NCI-H748 treated with DMSO at 0.1 percent for 48 hours (cell line): ENCODE results near the gene CIBAR2.

Experiments used
- DNase-seq: peaks from one replicate; lab custom pipeline; 2025; lab: John Stamatoyannopoulos, UW

Gene CIBAR2

DNA sequence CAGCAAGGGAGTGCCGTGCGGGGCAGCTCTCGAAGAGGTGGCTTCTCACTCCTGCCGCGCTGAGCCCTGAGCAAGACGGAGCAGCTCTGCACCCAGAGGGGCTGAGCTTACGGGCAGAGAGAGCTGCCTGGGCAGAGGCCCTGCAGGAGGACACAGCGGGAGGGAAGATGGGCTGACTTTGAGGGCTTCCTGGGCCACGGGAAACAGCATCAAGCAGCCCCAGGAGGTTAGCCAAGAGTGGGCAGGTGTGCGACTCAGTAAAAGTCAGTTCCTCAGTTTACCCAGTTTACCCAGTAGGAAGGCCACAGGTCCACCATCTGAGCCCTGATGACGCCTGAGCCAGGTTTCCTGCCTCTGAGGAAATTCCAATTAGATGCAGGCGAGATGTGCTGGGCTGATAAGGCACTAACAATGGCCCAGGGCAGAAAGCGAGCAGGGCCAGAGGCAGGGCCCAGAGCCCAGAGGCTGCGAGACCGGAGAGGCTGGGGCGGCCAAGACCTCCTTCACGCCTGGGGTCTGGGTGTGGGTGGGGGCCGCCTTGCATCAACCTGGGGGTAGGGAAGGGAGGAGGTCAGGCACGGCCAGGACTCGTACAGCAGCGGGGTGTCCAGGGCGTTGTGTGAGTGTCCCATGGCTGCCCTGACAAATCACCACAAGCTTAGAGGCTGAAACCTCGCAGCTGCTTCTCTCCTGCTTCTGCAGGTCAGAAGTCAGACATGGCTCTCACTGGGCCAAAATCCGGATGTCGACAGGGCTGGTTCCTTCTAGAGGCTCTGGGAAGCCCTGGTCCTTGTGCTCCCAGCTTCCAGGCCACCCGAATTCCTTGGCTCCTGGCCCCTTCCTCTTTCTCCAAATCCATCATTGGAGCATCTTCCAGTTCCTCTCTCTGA, 32.0 kb upstream of the CIBAR2 start:
- DNase-seq, result no peak

DNA sequence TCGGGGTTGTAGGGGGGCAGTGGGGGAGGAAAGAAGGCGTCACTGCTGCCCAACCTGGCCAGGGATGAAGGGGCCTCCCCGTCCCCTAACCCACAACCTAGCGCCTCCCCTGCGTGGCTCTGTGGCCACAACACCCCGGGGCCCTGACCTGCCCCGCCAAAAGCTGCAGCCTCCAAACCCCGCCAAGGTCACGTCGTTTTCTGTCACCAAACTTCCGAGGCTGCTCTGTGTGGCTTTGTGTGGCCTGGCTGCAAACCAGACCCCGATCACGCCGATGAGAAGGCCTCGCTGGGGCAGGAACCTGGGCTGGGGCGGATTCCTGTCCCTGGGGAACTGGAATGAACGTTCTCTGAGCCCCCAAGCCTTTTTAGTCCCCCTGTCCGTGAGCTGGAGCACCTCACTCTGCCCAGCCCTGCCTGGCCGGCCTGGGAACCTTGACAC, 30.5 kb upstream of the CIBAR2 start:
- no peak for DNase-seq

DNA sequence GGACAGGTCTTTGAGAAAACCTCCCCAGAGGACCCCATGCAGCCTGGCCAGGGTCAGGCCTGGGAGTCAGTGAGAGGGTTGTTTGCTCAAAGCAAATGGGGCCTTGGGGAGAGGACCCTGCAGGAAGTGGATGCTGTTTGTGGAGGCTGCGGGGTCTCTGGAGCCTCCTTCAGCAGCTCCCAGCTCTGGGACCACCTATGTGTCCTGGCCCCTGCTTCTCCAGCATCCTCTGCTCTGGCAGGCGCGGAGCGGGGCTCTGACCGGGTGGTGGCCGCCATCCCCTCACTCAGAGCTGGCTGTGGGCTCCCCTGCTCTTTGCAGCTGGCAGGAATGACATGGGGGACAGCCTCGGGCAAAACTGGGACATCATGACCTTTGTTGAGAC, 29.8 kb upstream of the CIBAR2 start:
- no peak for DNase-seq

DNA sequence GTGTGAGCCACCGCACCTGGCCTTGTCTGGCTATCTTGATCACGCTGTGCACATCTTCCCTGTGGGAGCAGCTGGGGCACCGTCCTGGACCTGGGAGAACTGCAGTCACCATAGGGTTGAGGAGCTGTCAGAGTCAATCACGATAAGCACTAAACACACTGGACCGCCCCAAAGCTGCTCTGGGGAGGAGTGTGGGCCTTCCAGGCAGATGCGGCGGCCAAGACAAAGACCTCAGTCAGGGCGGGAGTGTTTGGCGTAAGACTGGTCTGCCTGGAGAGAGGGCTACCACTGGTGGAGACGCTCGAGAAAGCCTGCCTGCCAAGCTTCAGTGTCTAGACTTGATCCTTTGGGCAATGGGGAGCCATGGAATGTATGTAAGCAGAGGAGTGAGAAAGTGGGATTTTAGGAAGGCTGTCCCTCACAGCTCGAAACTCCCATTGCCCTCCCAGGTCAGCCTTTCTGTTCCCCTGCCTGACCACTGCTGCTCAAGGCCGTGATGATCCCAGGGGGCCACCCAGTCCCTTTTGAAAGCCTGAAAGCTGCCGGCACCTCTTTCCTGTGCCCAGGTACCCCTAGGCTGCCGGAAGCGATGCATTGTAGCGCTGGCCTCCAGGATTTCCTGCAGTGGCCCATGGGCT, 29.3 kb upstream of the CIBAR2 start:
- DNase-seq, result no peak

DNA sequence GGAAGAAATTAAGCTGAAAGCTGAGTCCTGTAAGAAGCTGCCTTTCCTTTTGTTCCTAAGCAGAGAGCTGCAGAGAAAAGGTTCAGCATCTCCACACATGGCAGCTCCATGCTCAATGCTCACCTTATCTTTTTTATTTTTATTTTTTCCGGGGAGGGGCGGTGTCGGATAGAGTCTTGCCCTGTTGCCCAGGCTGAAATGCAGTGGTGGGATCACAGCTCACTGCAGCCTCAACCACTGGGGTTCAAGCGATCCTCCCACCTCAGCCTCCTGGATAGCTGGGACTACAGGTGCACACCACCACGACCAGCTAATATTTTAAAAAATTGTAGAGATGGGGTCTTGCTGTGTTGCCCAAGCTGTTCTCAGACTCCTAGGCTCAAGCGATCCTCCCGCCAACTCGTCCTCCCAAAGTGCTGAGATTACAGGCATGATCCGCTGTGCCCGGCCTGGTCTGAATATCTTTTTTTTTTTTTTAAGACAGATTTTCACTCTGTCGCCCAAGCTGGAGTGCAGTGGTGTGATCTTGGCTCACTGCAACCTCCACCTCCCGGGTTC, 28.3 kb upstream of the CIBAR2 start:
- no peak for DNase-seq

DNA sequence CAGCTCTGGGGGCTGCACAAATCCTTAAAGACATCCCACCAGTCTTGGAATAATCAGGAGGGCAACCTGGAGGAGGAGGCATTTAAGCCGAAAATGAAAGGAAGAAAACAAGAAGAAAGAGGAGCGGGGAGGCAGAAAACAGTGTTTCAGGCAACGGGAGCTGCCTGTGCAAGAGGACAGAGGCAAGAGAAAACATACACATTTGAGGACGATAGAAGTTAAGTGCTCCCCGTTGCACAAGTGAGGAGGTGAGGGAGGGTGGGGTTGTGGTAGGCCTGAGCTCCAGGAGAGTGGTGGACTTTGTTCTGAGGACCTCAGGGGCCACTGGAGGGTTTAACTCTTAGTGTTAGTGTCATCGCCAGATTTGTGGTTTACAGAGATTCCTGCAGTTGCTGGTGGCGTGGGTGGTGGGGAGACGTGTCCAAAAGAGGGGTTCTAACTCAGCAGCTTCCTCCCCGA, 27.6 kb upstream of the CIBAR2 start:
- no peak for DNase-seq

DNA sequence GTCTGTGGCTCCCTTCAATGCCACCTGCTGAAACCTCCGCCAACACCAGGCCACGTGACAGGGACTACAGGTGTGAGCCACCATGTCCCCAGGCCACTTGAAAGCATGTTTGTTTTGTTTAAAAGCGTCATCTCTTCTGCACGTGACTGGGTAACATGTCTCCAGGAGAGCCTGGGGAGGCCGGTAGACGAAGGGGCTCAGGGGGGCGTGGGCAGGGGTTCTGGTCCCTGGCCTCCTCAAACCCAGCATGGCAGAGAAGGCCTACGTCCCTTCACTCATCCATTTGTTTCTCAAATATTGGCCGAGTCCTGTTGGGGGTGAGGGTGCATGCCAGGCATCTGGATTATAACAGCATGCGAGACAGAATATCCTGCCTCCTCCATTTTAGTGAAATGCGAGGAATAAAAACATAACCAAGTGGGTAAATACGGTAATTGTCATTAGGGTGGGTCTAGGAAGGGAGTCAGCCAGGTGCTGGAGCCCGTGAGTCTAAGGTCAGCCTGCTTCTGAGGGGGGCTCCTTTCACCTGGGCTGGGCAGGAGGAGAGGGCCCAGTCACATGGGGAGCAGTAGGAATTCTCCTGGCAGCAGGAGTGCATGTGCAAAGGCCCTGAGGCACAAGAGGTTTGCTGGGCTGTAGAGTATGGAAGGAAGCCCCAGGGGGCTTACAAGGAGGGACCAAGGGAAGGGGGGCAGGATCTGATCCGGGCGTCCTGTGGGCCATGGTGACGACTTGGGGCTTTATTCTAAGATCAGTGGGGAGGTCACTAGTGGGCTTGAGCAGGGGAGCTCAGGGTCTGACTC, 26.8 kb upstream of the CIBAR2 start:
- DNase-seq, result no peak

DNA sequence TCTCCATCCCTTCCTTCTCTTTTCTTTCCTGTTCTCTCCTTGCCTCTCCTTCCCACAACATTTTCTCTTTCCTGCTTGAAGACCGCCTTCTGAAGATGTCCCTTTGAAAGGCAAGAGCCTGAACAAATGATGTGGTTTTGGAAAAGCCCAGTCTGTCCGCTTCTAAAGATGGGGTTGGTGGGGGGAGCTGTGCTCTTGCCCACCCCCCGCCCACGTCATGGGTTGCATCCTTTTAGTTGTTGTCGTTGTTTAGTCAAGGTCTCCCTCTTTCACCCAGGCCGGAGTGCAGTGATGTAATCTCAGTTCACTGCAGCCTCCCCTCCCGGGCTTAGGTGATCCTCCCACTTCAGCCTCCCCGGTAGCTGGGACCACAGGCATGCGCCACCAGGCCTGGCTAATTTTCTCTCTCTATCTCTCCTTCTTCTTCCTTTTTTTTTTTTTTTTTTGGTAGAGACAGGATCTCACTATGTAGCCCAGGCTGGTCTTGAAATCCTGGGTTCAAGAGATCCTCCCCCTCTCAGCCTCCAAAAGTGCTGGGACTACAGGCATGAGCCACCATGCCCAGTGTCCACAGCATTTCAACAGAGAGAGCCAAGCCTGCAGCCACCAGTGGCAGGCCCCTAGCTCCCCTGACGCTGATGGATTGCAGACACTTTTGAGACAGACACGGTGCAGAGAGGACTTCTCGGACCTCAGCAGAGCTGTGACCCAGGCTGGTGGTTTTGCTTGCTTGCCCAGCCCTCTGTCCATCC, 26.0 kb upstream of the CIBAR2 start:
- no peak for DNase-seq

DNA sequence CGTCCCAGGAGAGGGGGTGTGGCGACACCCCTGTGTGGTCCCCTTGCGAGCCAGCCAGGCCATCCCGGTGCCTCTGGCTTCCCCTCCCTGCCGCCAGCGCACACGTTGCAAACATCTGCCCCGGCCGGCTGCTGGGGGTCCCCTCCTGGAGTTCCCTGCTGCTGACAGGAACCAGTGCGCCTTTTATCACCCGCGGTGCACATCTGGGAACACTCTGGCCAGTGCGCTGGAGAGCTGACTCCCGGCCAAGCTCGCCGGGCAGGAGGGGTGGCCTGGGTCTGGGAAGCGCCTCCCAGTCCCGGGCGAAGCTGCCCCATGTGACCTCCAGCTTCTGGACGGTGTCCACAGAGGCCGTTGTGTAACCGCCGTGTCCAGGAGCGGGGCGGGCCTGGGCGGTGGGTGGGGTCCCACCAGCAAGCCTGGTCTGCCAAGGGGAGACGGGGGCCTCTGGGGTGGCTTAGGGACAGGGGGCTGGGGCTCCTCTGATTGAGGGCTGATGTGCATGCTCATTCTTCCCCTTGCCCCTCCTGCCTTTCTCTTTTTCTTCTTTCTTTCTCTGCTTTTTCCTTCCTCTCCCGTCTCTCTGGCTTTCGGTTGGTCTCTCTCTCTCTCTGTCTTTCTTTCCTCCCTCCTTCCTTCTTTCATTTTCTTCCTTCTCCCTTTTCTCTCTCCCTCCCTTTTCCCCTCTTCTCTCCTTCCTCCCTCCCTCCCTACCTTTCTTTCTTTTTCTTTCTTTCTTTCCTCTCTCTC, 25.2 kb upstream of the CIBAR2 start:
- no peak for DNase-seq

DNA sequence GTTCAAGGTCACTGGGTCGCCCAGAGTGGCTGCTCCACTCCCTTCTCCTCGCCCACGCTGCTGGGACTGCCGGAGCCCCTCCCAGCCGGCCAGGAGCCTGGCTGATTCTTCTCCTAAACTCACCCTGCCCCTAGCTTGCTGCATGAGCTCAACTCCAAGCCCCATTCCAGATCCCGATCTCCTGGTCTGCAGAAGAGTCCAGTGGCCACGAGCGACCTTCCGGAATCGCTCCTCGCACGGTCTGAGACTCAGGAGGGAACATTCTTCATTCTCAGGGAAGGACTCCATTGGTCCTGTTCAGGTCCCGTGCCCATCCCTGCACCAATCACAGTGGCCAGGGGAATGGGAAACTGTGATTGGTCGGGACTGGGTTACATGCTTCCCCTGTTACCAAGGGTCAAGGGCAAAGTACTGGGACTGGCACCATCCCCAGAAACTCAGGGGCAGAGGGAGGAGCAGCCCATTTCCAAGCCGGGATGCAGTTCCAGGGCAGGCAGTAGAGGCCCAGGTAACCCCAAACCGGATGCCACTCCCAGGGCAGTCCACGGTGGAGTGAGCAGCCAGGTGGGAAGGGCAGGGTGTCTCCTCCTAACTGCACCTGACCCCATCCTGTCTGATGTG, 24.5 kb upstream of the CIBAR2 start:
- DNase-seq, result no peak

DNA sequence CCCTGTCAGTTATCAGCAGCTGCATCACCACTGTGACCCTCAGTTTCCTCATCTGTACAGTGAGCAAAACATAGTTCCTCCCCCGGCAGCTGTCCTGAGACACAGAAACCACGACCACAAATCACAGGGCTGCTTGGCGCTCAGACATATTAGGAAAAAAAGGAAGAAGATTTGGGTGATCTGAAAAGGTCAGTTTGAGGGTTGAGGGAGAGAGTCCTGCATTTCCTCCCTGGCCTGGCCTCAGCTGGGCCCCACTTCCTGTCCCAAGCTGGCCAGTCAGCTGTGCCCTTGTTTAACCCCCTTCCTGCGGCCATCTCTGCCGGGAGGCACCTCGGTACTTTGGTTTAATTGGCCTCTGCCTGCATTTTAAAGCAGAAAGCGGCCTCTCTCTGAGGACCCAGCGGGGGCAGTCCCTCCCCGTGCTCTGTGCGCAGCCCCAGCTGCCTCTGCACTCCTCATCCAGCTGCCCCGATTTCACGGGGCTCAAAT, 24.0 kb upstream of the CIBAR2 start:
- DNase-seq, result no peak

DNA sequence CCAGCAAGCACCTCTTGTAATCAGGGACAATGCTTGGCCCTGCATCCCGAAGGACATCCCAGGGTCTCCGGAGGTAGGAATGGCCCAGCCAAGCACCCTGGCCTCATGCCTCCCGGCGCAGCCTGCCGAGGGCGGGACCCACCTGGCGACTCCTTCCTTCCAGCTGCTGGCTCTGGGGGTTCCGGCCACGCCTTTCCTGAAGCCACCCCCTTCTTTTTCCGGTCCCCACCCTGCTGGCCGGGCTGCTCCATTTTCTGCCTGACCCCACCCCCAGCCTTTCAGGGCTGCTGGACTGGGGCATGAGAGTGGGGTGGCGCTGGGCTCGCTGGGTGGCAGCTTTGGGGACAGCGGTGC, 22.5 kb upstream of the CIBAR2 start:
- DNase-seq, result no peak

DNA sequence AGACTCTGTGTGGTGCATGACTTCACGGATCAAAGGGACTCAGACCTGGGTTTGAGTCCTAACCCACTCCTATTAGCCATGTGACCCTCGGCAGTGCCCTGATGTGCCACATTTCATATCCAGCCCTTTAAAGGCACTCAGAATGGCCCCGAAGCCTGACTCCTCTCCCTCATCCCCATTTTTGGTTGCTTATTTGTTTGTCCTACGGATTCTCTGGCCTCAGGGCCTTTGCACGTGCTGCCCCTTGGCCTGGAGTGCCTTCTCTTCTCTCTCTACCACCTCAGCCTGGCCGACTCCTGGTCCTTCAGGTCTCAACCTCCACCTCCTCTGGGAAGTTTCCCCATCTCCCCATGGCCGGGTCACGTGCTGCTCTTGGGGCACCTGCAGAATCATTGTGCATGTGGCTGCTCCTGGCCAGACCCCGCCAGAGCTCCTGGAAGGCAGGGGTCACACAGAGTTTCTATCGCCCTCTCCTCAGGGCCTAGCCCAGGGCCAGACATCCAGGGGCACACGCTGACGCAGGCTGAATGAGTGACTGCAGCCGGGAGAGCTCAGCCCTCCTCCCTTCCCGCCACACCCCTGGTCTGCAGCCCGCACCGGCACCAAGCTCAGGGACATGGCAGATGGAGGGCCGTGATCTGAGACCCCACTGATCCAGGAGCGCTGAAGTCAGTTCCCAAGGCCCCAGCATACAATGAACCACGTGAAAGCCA, 22.0 kb upstream of the CIBAR2 start:
- no peak for DNase-seq

DNA sequence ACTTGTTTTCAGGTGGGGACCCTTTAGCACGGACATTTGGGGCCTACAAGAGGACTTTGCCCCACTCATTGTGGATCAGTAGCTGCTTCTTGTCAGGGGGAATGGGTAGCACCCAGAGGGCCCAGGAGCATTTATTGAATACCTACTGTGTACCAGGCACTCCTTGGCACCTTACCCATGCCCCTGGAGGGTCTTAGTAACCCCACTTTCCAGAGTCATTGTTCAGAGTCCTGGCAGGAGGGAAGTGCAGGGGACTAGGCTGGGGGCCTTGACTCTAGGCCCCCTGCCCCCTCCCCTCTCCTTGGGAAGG, 21.0 kb upstream of the CIBAR2 start:
- no peak for DNase-seq

DNA sequence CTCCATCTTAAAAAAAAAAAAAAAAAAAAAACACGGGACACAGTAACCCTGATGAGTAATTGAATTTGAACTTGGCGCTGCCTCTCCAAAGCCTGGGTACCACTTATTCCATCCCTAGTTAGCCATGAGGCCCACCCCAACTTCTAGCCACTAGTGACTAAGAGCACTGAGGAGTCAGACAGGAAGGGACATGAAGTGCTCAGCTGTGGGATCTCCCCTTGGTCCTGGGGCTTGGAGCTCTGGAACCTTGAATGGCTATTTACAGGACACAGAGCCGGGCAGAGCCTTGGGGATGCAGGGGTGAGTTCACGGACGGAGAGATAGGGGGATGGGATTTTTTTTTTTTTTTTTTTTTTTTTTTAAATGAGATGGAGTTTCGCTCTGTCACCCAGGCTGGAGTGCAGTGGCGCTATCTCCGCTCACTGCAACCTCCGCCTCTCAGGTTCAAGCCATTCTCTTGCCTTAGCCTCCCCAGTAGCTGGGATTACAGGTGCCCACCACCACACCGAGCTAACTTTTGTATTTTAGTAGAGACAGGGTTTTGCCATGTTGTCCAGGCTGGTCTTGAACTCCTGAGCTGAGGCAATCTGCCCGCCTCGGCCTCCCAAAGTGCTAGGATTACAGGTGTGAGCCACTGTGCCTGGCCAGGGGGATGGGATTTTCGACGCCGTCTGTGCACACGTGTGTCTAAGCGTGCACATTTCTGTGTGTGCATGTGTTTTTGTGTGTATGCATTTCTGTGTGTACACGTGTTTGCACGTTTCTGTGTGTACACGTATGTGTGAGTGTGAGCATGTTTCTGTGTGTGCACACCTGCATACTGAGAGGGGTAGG, 20.4 kb upstream of the CIBAR2 start:
- DNase-seq, result no peak

DNA sequence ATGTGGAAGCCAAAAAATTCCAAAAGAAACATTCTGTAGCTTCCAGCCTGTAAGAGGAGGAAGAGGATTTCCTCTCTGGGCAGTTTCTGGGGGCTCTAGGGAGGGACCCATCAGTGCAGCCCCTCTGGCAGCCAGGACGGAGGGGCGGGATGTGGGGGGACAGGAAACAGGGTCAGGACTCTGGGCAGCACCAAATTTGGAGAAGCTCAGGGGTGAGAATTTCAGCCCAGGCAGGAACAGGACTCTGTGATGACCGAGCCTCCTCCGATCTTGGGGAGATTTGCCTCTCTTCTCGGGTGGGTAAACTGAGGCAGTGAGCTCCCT, 18.4 kb upstream of the CIBAR2 start:
- no peak for DNase-seq

DNA sequence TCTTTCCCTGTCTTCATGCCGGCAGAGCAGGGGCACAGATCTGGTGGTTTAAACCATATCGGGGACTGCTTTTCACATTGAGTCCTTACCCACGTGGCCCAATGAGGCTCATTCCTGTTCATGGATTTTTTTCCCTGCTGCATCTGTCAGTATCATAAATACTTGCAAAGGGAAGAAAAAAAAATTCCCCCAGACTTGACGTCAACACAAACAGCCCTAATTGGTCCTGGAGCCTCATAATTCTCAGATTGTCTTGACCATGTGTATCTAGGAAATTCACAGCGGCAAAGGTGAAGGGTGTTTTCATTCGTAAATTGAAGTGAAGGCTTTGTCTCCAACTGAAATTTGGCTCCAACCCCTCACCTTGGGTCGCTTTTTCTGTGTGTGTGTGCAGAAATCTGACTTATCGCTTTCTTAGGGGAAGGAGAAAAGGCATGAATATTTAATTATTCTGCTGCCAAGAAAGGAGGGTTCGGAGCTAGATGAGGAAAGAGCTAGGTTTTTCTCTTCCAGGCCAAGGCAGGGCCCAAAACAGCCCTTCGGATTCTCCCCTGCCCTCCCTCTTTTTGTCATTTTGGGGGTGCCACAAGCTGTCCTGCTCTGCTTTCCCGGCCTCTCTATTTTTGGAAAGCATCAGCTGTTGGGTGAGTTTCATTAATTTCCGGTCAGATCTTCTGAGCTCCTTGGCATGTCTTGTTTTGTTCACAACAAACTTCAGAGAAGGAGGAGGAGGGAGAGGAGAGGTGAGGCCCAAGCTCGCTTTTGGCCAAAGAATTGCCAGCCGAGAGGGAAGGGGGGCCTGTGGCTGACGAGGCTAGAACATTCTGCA, 17.8 kb upstream of the CIBAR2 start:
- DNase-seq, result no peak
